ENCODE results near the gene ZNF821. TPM values are rescaled to one million over a fixed set of nuclear protein-coding genes. Genes with fewer than 3 reads are reported as not detected.

ZNF821 gene
- polyA plus RNA-seq, 1 donor (not counting 4 experiments of a cell fraction or from before 2014, with no cell fraction given), result 2.9 TPM

DNA sequence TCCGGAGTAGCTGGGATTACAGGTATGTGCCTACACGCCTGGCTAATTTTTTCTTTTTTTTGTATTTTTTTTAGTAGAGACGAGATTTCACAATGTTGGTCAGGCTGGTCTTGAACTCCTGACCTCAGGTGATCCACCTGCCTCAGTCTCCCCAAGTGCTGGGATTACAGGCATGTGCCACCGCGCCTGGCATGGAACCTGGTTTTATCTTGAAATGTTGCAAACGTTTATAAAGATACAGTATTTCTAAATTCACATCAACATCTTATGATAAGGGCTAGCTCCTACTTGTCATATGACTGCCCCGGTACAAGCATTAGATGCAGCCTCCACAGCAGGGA, 9.9 kb upstream of the ZNF821 start:
- H3K9ac ChIP-seq (ENCODE audit: control insufficient read depth, extremely low read depth, insufficient read depth, low read length), result peak overlapping the region; percentile 98

DNA sequence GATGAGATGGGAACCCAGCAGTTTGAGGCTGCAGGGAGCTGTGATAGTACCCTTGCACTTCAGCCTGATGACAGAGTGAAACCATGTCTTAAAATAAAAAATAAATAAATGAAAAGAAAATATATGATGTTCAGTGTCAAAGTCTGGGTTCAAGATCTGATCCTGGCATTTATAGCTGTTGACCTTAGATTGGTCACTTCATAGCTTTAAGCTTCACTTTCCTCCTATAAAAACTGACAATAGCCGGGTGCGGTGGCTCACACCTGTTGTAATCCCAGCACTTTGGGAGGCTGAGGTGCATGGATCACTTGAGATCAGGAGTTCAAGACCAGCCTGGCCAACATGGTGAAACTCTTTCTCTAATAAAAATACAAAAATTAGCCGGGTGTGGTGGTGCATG, 5.2 kb upstream of the ZNF821 start:
- no peak overlapping the region for H3K4me3 ChIP-seq (ENCODE audit: control insufficient read depth in 2 of 3, extremely low read depth in 1 of 3, insufficient read depth in 2 of 3, low read depth in 1 of 3, low read length in 3 of 3)
- no peak for FAIRE-seq
- H2AFZ ChIP-seq (ENCODE audit: control insufficient read depth, low read length), result no peak overlapping the region
- no peak for DNase-seq (ENCODE audit: low read depth, low spot score)
- peaks cover 2% of the 10 kb centered on the region for H3K4me1 ChIP-seq (ENCODE audit: control insufficient read depth, extremely low read depth, insufficient read depth, low read length)
- no peak overlapping the region for H3K9ac ChIP-seq (ENCODE audit: control insufficient read depth, extremely low read depth, insufficient read depth, low read length)
- no peak overlapping the region for H3K4me2 ChIP-seq (ENCODE audit: control insufficient read depth, extremely low read depth, insufficient read depth, low read depth, low read length)
- H3K36me3 ChIP-seq (ENCODE audit: control insufficient read depth in 2 of 2, extremely low read depth in 1 of 2, insufficient read depth in 2 of 2, low read length in 2 of 2), result no peaks in the 10 kb centered on the region
- no peaks in the 10 kb centered on the region for H3K9me3 ChIP-seq (ENCODE audit: control insufficient read depth, low read depth, low read length)
- dilution Hi-C loops (cut with MboI; ENCODE audit: extremely low pct_ligation_motif_present, low sequenced_read_pairs), result no loop called here
- no peaks in the 10 kb centered on the region for H3K27me3 ChIP-seq (ENCODE audit: control insufficient read depth, extremely low read depth, insufficient read depth, low read length)
- H3K9me1 ChIP-seq (ENCODE audit: control insufficient read depth, extremely low read depth, insufficient read depth, low read length), result no peaks in the 10 kb centered on the region
- H3K79me2 ChIP-seq (ENCODE audit: control insufficient read depth, insufficient read depth, low read length), result no peaks in the 10 kb centered on the region
- TF ChIP-seq EZH2 (IDR thresholded peaks at IDR 0.05; ENCODE audit: low read length) (no peak), CTCF (optimal IDR thresholded peaks at IDR 0.05 in 1 of 3, IDR thresholded peaks at IDR 0.05 in 1 of 3, conservative IDR thresholded peaks at IDR 0.05 in 1 of 3; ENCODE audit: extremely low read depth in 1 of 3, insufficient read depth in 2 of 3, low read length in 3 of 3) (no peak)
- H4K20me1 ChIP-seq (ENCODE audit: control insufficient read depth, extremely low read depth, insufficient read depth, low read length), result no peaks in the 10 kb centered on the region
- H3K27ac ChIP-seq (ENCODE audit: control insufficient read depth, insufficient read depth, low read length), result no peak overlapping the region

More for the DNA sequence above, 9.9 kb upstream of the ZNF821 start:
- H3K4me2 ChIP-seq (ENCODE audit: control insufficient read depth, extremely low read depth, insufficient read depth, low read depth, low read length), result peak overlapping the region; percentile 92
- peak overlapping the region; percentile 92 for H3K27ac ChIP-seq (ENCODE audit: control insufficient read depth, insufficient read depth, low read length)
- peak overlapping the region; percentile 91 to 100 (median 96) for H3K4me3 ChIP-seq (ENCODE audit: control insufficient read depth in 2 of 3, extremely low read depth in 1 of 3, insufficient read depth in 2 of 3, low read depth in 1 of 3, low read length in 3 of 3)
- peaks cover 3% of the 10 kb centered on the region for H3K4me1 ChIP-seq (ENCODE audit: control insufficient read depth, extremely low read depth, insufficient read depth, low read length)
- dilution Hi-C loops (cut with MboI; ENCODE audit: extremely low pct_ligation_motif_present, low sequenced_read_pairs), result no loop called here
- peaks cover 5% of the 10 kb centered on the region for H4K20me1 ChIP-seq (ENCODE audit: control insufficient read depth, extremely low read depth, insufficient read depth, low read length)
- H3K36me3 ChIP-seq (ENCODE audit: control insufficient read depth in 2 of 2, extremely low read depth in 1 of 2, insufficient read depth in 2 of 2, low read length in 2 of 2), result no peaks in the 10 kb centered on the region
- no peak for FAIRE-seq
- TF ChIP-seq EZH2 (IDR thresholded peaks at IDR 0.05; ENCODE audit: low read length), result no peak
- no peak for TF ChIP-seq CTCF (optimal IDR thresholded peaks at IDR 0.05 in 1 of 3, IDR thresholded peaks at IDR 0.05 in 1 of 3, conservative IDR thresholded peaks at IDR 0.05 in 1 of 3; ENCODE audit: extremely low read depth in 1 of 3, insufficient read depth in 2 of 3, low read length in 3 of 3)
- no peaks in the 10 kb centered on the region for H3K9me1 ChIP-seq (ENCODE audit: control insufficient read depth, extremely low read depth, insufficient read depth, low read length)
- H3K79me2 ChIP-seq (ENCODE audit: control insufficient read depth, insufficient read depth, low read length), result peaks cover 36% of the 10 kb centered on the region
- DNase-seq (ENCODE audit: low read depth, low spot score), result no peak
- peak overlapping the region; percentile 87 for H2AFZ ChIP-seq (ENCODE audit: control insufficient read depth, low read length)
- no peaks in the 10 kb centered on the region for H3K27me3 ChIP-seq (ENCODE audit: control insufficient read depth, extremely low read depth, insufficient read depth, low read length)
- H3K9me3 ChIP-seq (ENCODE audit: control insufficient read depth, low read depth, low read length), result no peaks in the 10 kb centered on the region
